HepG2 (cell line): ENCODE measurements around the gene DNAJC4. TPM values are rescaled to one million over a fixed set of nuclear protein-coding genes. Genes with fewer than 3 reads are reported as not detected.
A peak's percentile ranks its signal among the peaks of the same experiment; 100 is the strongest.

ENCODE experiments used
- ATAC-seq: fragments of 200-7000 bp; cut with Tn5 transposase; 3 replicates; pipeline ENCODE4 v1.9.1; 2020; ENCODE audit warnings: mild to moderate bottlenecking, moderate library complexity
- BruUV-seq: library from RNA; stranded (reverse); fragments of 400-500 nt; replicated peaks from 2 replicates; lab custom pipeline; 2021; lab: Mats Ljungman, UMichigan
- CTCF ChIA-PET: fragments of 300-600 bp; formaldehyde crosslinking; extraction: SDS; loops from one replicate; lab custom pipeline; 2021; ENCODE audit warnings: low total read pairs, inconsistent platforms, low intra/inter-chr PET ratio; lab: Yijun Ruan, JAX
- POLR2A ChIA-PET: fragments of 350-600 bp; sonication (Branson Sonifier 250); formaldehyde crosslinking; loops from one replicate; lab custom pipeline; 2020; ENCODE audit warnings: antibody characterized with exemption, inconsistent platforms; lab: Yijun Ruan, JAX
- DNase-seq: peaks from one replicate; pipeline ENCODE4 v3.0.0-alpha.2; 2015; ENCODE audit warnings: low spot score
- FAIRE-seq: peaks from 3 replicates; lab custom pipeline; 2011; peaks lifted over from hg19 to GRCh38; lab: Jason Lieb, UNC
- H2AFZ ChIP-seq: one replicate; pipeline ENCODE4 v1.6.1; 2011; ENCODE audit warnings: low read length, inconsistent platforms
- H3K27ac ChIP-seq: fragments of 300-600 bp; 3 replicates; pipeline ENCODE4 v1.8.0; 2011; ENCODE audit warnings: mixed run types, mild to moderate bottlenecking, mixed read lengths, low read length, inconsistent platforms; ENCODE audit not compliant: insufficient read depth; ENCODE audit errors: extremely low read length
- H3K27me3 ChIP-seq, 2 experiments: fragments of 200-600 bp in 1 of 2; 2 replicates in 1 of 2; 3 replicates in 1 of 2; pipeline versions ENCODE4 v1.6.0 to v1.8.0; 2011; ENCODE audit warnings: low read length in 2 of 2, mild to moderate bottlenecking in 2 of 2, moderate library complexity in 2 of 2, inconsistent platforms in 1 of 2; ENCODE audit not compliant: insufficient read depth in 2 of 2, control insufficient read depth in 1 of 2
- H3K36me3 ChIP-seq, 2 experiments: fragments of 200-600 bp in 1 of 2; replicated peaks in 1 of 2; 2 replicates in 1 of 2; 3 replicates in 1 of 2; pipeline versions ENCODE4 v1.5.1 to v1.8.0; 2011; ENCODE audit warnings: low read length in 2 of 2, inconsistent platforms in 1 of 2; ENCODE audit not compliant: insufficient read depth in 2 of 2, control insufficient read depth in 1 of 2
- H3K4me1 ChIP-seq: 2 replicates; pipeline ENCODE4 v1.5.1; 2012; ENCODE audit warnings: low read length, inconsistent platforms; ENCODE audit not compliant: insufficient read depth
- H3K4me2 ChIP-seq: 2 replicates; pipeline ENCODE4 v1.6.0; 2011; ENCODE audit warnings: low read depth, low read length, inconsistent platforms
- H3K4me3 ChIP-seq, 3 experiments: fragments of 200-600 bp in 1 of 3; sonication (generic), shearing (Covaris generic) in 1 of 3; replicated peaks in 1 of 3; 2 replicates each; pipeline ENCODE4 v1.5.1; 2011 to 2016; ENCODE audit warnings: low read length in 3 of 3, inconsistent platforms in 2 of 3, low read depth in 2 of 3, mild to moderate bottlenecking in 2 of 3, control low read depth in 1 of 3, mixed read lengths in 1 of 3; ENCODE audit not compliant: insufficient read depth in 1 of 3
- H3K79me2 ChIP-seq: one replicate; pipeline ENCODE4 v1.6.1; 2011; ENCODE audit warnings: low read length, inconsistent platforms; ENCODE audit not compliant: insufficient read depth
- H3K9ac ChIP-seq: 2 replicates; pipeline ENCODE4 v1.6.0; 2011; ENCODE audit warnings: mild to moderate bottlenecking, low read depth, low read length, inconsistent platforms; ENCODE audit not compliant: insufficient read depth
- H3K9me3 ChIP-seq: 2 replicates; pipeline ENCODE4 v1.5.1; 2012; ENCODE audit warnings: mild to moderate bottlenecking, low read length
- H4K20me1 ChIP-seq: 2 replicates; pipeline ENCODE4 v1.6.0; 2011; ENCODE audit warnings: inconsistent platforms, mild to moderate bottlenecking, low read length, moderate library complexity; ENCODE audit not compliant: insufficient read depth
- CCAR2 ChIP-seq: fragments of 200-400 bp; formaldehyde crosslinking; optimal IDR thresholded peaks from 2 replicates; pipeline ENCODE3; 2018; ENCODE audit warnings: low read depth, mild to moderate bottlenecking, low read length, moderate library complexity
- CREBL2 ChIP-seq: sonication (generic); formaldehyde crosslinking; IDR thresholded peaks from 2 replicates; pipeline ENCODE4 v1.8.1; 2023; ENCODE audit warnings: missing genetic modification reagents, mild to moderate bottlenecking, borderline replicate concordance
- EHMT2 ChIP-seq: fragments of 200-600 bp; sonication (generic); IDR thresholded peaks from 2 replicates; pipeline ENCODE4 v1.7.0; 2017; ENCODE audit warnings: antibody characterized with exemption, low read depth, low read length, borderline replicate concordance
- ELF1 ChIP-seq: sonication (generic); formaldehyde crosslinking; IDR thresholded peaks from 2 replicates; pipeline ENCODE4 v1.4.0; 2020; ENCODE audit warnings: missing genetic modification reagents
- HINFP ChIP-seq: sonication (generic); formaldehyde crosslinking; IDR thresholded peaks from 2 replicates; pipeline ENCODE4 v1.4.0; 2020; ENCODE audit warnings: low read depth, mild to moderate bottlenecking, missing genetic modification reagents
- HMGA1 ChIP-seq: sonication (generic); formaldehyde crosslinking; conservative IDR thresholded peaks from 2 replicates; pipeline ENCODE4 v1.4.0; 2020; ENCODE audit warnings: missing genetic modification reagents
- HNRNPLL ChIP-seq: fragments of 200-400 bp; formaldehyde crosslinking; IDR thresholded peaks from 2 replicates; pipeline ENCODE4 v1.6.1; 2017; ENCODE audit warnings: mild to moderate bottlenecking, low read depth, low read length; ENCODE audit not compliant: poor library complexity, severe bottlenecking
- KAT7 ChIP-seq: IDR thresholded peaks from 2 replicates; pipeline ENCODE4 v1.6.1; 2018; ENCODE audit warnings: borderline replicate concordance, missing compliant biosample characterization
- NR2F1 ChIP-seq, 2 experiments: fragments of 450-650 bp in 1 of 2; formaldehyde crosslinking in 1 of 2; IDR thresholded peaks; 2 replicates each; pipeline versions ENCODE4 v1.5.0 to v1.6.1; 2016 to 2020; ENCODE audit warnings: mild to moderate bottlenecking in 1 of 2, missing compliant biosample characterization in 1 of 2, missing genetic modification reagents in 1 of 2, moderate library complexity in 1 of 2
- RBFOX2 ChIP-seq: fragments of 200-400 bp; formaldehyde crosslinking; IDR thresholded peaks from 2 replicates; pipeline ENCODE4 v1.6.1; 2017; ENCODE audit warnings: low read depth, mild to moderate bottlenecking, low read length
- ZBED4 ChIP-seq: sonication (generic); formaldehyde crosslinking; IDR thresholded peaks from 2 replicates; pipeline ENCODE4 v1.4.0; 2020; ENCODE audit warnings: missing genetic modification reagents, borderline replicate concordance
- ZNF335 ChIP-seq: sonication (generic); formaldehyde crosslinking; IDR thresholded peaks from 2 replicates; pipeline ENCODE4 v1.4.0; 2020; ENCODE audit warnings: missing genetic modification reagents
- ZNF383 ChIP-seq: sonication (generic); formaldehyde crosslinking; IDR thresholded peaks from 2 replicates; pipeline ENCODE4 v1.4.0; 2020; ENCODE audit warnings: missing genetic modification reagents, mild to moderate bottlenecking, borderline replicate concordance
- ZNF501 ChIP-seq: sonication (generic); formaldehyde crosslinking; IDR thresholded peaks from 2 replicates; pipeline ENCODE4 v1.5.1; 2020; ENCODE audit warnings: mild to moderate bottlenecking, moderate library complexity, missing genetic modification reagents
- ZNF605 ChIP-seq: sonication (generic); formaldehyde crosslinking; IDR thresholded peaks from 2 replicates; pipeline ENCODE4 v1.8.0; 2022; ENCODE audit warnings: mild to moderate bottlenecking, missing genetic modification reagents
- ZNF713 ChIP-seq: sonication (generic); formaldehyde crosslinking; IDR thresholded peaks from 2 replicates; pipeline ENCODE4 v1.4.0; 2020; ENCODE audit warnings: mild to moderate bottlenecking, missing genetic modification reagents
- ZNF772 ChIP-seq: sonication (generic); formaldehyde crosslinking; IDR thresholded peaks from 2 replicates; pipeline ENCODE4 v1.5.0; 2020; ENCODE audit warnings: mild to moderate bottlenecking, missing genetic modification reagents
- ZNF792 ChIP-seq: IDR thresholded peaks from 2 replicates; pipeline ENCODE4 v1.6.1; 2016
- ZNF839 ChIP-seq: sonication (generic); formaldehyde crosslinking; IDR thresholded peaks from 2 replicates; pipeline ENCODE4 v1.4.0; 2020; ENCODE audit warnings: missing genetic modification reagents, mild to moderate bottlenecking, borderline replicate concordance
- ZSCAN22 ChIP-seq: sonication (generic); formaldehyde crosslinking; IDR thresholded peaks from 2 replicates; pipeline ENCODE4 v1.4.0; 2020; ENCODE audit warnings: mild to moderate bottlenecking, missing genetic modification reagents
- WGBS: methylation state at CpG from one replicate; pipeline ENCODE4 v1.1.6; 2017; ENCODE audit warnings: low lambda C conversion rate; 5-methylcytosine and 5-hydroxymethylcytosine counted together
- in situ Hi-C: cut with HindIII; loops from 2 replicates; pipeline ENCODE4 v1.10.0; 2017; ENCODE audit warnings: low pct_unique_long_range_greater_than_20kb; ENCODE audit not compliant: extremely low pct_ligation_motif_present
- intact Hi-C: fragments of 100-400 bp; cut with micrococcal nuclease; formaldehyde crosslinking; loops from one replicate; pipeline ENCODE4 v1.10.0; 2022; ENCODE audit not compliant: unreplicated experiment
- polyA plus RNA-seq, 8 experiments: library from polyadenylated mRNA; depleted of rRNA in 3 of 8; stranded (reverse) in 7 of 8; unstranded in 1 of 8; fragments of >200 nt; fragmentation: Illumina TruSeq in 4 of 8; extraction: Trizol in 4 of 8; gene quantifications; 2 replicates each; pipeline versions ENCODE4 v1.2.1 to v1.2.3, GENCODE V29; 2011 to 2016; ENCODE audit warnings: low read depth in 4 of 8, missing spikeins in 1 of 8, mixed read lengths in 1 of 8; ENCODE audit not compliant: insufficient read depth in 1 of 8
- total RNA-seq, 5 experiments: library from RNA; depleted of rRNA; stranded (reverse); fragments of >200 nt; fragmentation: Illumina TruSeq; extraction: Trizol; gene quantifications; 2 replicates each; pipeline ENCODE4 v1.2.3, GENCODE V29; 2016; ENCODE audit warnings: low read depth in 1 of 5

Gene DNAJC4
- total and polyA plus RNA-seq, 2 of the 13 experiments (the other 11 are each of a cell fraction or from before 2014, with no cell fraction given), result 10.3 to 60.8 TPM

GRCh38 chr11:64241241-64241490, 10.8 kb downstream of the DNAJC4 start:
- DNase-seq, result peak; percentile 95
- H3K4me3 ChIP-seq, result peak overlapping the region; percentile 63 to 90 (median 84); a peak in 5 of 6 replicates
- ChIA-PET POLR2A (interaction anchor here (0.6 to 8.3 kb wide), 20 partner anchors 8 to 90 kb away, joined by 3 to 113 read pairs (median 6); partner anchors contain the start of genes BAD, DNAJC4, ESRRA and MACROD1), CTCF (no interaction called here)
- peak overlapping the region; percentile 100; the same call in 1 of the 2 replicates for H3K4me2 ChIP-seq
- 4% methylated on average over 23 of the region's 24 CpGs for WGBS
- H3K27ac ChIP-seq, result peak overlapping the region; percentile 91
- no peaks in the 10 kb centered on the region for H3K9me3 ChIP-seq
- H2AFZ ChIP-seq, result no peak overlapping the region
- no peaks in the 10 kb centered on the region; a peak in 1 of 5 replicates for H3K27me3 ChIP-seq
- no TSS peak for BruUV-seq
- H3K79me2 ChIP-seq, result peaks cover 23% of the 10 kb centered on the region
- peaks cover 0 to 11% of the 10 kb centered on the region in 2 experiments; a peak in 3 of 5 replicates for H3K36me3 ChIP-seq
- H3K9ac ChIP-seq, result peak overlapping the region; percentile 92
- H3K4me1 ChIP-seq, result peaks cover 61% of the 10 kb centered on the region
- FAIRE-seq, result no peak
- intact Hi-C loops (loop anchor here (5.0 kb wide), 1 partner anchor 54 kb away; the partner anchor contains the start of gene STIP1), in situ Hi-C loops (loop anchor here (5.0 kb wide), 1 partner anchor 61 kb away; the partner anchor contains the start of gene CATSPERZ)
- no peaks in the 10 kb centered on the region for H4K20me1 ChIP-seq
- peak; percentile 71 for ATAC-seq
- 0 out of 4 replicates have a peak, but pooled peaks of 1 of the 2 experiments have one; percentile 9 for TF ChIP-seq NR2F1 (CRISPR knock-in tag; IDR thresholded peaks at IDR 0.05)
- TF ChIP-seq ZNF335 (CRISPR knock-in tag), result no peak
- no peak for TF ChIP-seq HMGA1 (CRISPR knock-in tag)
- no peak for TF ChIP-seq KAT7 (CRISPR knock-in tag)
- 0 out of 2 replicates have a peak, but pooled peaks have one; percentile 12 for TF ChIP-seq ZNF713 (CRISPR knock-in tag)
- peak; percentile 69; the same call in 1 of the 2 replicates for TF ChIP-seq ZNF605 (CRISPR knock-in tag)
- no peak for TF ChIP-seq ZSCAN22 (CRISPR knock-in tag)
- no peak for TF ChIP-seq ELF1 (CRISPR knock-in tag)
- TF ChIP-seq ZNF792 (CRISPR knock-in tag), result no peak
- TF ChIP-seq HINFP, result no peak
- TF ChIP-seq ZBED4 (CRISPR knock-in tag), result no peak
- TF ChIP-seq CREBL2, result no peak
- TF ChIP-seq RBFOX2, result peak; percentile 76
- 0 out of 2 replicates have a peak, but pooled peaks have one; percentile 59 for TF ChIP-seq ZNF839 (CRISPR knock-in tag)
- TF ChIP-seq CCAR2, result no peak
- TF ChIP-seq ZNF772 (CRISPR knock-in tag), result 0 out of 2 replicates have a peak, but pooled peaks have one; percentile 6
- TF ChIP-seq HNRNPLL, result peak; percentile 85
- no peak for TF ChIP-seq EHMT2
- no peak for TF ChIP-seq ZNF383
- peak; percentile 12; the same call in 1 of the 2 replicates for TF ChIP-seq ZNF501 (CRISPR knock-in tag)
